Measurements from ENCODE around the gene BEGAIN.

Gene BEGAIN, protein sequence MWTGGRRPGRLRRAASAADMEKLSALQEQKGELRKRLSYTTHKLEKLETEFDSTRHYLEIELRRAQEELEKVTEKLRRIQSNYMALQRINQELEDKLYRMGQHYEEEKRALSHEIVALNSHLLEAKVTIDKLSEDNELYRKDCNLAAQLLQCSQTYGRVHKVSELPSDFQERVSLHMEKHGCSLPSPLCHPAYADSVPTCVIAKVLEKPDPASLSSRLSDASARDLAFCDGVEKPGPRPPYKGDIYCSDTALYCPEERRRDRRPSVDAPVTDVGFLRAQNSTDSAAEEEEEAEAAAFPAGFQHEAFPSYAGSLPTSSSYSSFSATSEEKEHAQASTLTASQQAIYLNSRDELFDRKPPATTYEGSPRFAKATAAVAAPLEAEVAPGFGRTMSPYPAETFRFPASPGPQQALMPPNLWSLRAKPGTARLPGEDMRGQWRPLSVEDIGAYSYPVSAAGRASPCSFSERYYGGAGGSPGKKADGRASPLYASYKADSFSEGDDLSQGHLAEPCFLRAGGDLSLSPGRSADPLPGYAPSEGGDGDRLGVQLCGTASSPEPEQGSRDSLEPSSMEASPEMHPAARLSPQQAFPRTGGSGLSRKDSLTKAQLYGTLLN

DNA sequence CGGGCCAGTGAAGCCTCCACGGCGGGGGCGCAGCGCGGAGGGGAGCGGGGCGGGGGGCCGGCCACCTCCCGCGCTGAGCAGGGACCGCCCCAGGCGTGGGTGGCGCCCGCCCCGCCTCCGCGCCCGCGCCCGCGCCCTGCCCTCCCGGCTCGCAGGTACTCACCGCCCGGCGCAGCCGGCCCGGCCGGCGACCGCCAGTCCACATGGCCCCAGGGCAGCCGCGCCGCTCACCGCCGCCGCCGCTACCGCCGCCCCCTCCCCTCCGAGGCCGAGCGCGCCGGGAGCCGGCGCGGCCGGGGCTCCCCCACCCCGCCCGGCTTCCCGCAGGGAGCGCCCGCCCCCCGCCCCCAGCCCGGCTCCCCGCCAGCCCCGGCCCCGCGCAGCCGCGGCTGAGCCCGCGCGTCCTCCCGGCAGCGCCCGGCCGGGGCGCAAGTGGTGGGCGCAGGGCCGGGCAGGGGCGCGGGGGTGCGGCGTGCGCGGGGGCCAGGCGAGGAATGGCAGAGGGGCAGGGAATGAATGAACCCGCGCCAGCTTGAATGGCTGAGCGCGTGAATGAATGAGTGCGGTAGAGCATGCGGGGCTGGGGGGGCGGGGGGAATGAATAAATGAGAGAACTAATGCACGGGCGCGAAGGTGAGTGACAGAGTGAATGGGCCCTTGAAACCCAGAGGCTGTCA, at the start of gene BEGAIN:
BEGAIN (minus strand) TSS at position 332 of the 677 bp plus-strand sequence; CDS start at position 205, 127 bp downstream.
- DNase-seq (ENCODE audit: low read depth in 2 of 2) = no peak

DNA sequence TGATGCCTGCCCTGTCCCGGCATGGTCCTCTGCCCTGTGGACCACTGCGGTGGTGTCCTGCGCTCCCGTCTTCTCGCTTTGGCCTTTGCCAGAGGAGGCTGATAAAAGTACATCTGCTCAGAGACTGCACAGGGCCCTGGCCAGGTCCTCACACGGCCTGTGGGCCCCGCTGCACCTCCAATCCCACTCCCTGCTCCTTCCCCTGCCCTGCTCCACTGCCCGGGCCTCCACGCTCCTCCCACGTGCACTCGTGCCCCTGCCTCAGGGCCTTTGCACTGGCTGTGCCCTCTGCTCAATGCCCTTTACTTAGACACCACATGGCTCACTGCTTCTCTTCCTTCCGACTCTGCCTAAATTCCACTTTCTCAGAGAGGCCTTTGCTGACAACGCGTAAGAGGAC, 49.3 kb upstream of the BEGAIN start:
- no peak for DNase-seq (ENCODE audit: low read depth in 2 of 2)

DNA sequence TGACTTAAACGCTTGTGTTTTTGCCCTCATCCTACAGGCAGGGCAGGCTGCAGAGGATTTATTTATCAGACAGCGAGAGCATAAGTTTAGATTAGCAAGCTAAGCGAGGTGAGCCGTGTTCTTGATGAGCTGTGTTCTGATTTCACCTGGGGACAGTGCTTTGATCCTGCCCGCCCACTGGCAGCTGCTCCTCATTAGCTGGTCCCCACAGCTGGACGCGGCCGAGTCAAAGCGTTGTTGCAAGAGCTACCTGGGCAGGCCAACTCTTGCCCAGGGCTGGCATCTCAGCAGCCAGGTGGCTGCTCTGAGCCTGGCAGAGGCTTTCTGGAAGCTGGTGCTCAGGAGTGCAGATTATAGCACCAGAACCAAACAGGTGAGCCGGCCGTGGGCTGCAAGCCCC, 46.8 kb upstream of the BEGAIN start:
- no peak for DNase-seq (ENCODE audit: low read depth in 2 of 2)

DNA sequence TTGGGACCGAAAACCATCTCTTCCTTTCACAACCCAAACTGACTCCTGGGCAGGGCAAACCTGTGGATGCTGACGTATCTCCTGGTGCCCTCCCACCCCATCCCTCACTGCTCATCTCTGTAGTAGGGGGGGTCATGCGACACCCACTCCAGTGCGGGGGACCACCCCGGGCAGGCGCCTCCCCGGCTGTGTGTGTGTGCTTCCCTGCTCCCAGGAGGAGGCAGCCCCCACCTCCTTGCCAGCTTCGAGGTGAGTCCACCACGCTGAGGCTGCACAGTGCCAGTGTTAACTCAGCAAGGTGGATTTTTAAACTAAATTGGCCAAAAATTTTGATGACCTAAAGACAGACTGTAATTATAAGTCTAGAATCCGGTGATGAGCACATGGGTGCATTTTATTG, 46.2 kb upstream of the BEGAIN start:
- no peak for DNase-seq (ENCODE audit: low read depth in 2 of 2)

DNA sequence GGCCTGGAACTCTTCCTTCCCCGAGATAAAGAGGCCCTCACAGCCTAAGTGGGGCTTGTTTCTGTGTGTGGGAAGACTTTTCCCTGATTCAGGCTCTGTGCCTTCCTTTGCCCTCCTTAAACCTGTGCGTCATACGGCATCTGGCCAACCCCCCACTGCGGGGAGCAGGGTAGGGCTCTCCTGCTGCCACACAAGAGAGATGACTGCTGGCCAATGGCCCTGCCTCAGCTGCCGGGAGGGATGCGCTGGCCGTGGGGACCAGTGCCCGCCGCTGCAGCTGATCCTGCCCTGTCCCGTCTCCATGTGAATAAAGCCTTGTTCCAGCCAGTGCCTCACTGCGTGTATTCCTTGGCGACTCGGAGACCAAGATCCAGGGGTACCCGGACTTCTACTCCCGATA, 42.5 kb upstream of the BEGAIN start:
- no peak for DNase-seq (ENCODE audit: low read depth in 2 of 2)

DNA sequence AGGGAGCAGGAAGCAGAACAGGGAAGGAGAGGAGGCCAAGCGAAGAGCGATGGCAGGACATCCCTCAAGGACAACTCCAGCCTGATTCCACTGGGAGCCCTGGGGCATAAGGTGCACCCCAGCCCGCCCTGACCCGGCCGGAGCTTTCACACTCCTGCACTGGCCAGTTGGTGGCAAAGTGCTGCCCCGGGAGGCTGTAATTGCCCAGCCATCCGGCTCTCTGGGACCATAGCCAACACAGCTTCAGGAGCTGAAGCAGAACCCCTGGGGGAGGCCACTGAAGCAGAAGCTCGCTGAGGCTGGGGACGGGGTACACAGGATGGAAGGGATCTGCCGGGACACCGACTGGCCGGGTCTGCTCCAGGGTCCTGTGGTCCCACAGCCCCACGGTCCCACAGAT, 41.9 kb upstream of the BEGAIN start:
- no peak for DNase-seq (ENCODE audit: low read depth in 2 of 2)

DNA sequence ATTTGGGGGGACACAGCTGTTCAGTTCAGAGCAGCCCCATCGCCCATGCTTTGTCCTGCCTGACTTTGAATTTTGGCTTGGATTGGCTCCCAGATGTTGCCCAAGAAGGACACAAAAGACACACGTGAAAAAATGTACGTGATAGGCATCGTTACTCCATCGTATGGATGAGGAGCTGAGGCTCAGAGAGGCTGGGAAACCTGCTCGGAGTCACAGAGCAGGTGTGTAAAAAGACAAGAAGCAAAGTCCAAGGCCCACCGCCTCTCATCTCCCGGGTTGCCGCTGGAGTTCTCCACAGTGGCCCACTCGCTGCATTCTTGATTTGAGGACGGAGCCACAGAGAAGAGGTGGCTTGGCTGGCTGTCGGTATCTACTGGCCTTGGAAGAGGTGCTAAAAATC, 41.0 kb upstream of the BEGAIN start:
- no peak for DNase-seq (ENCODE audit: low read depth in 2 of 2)

DNA sequence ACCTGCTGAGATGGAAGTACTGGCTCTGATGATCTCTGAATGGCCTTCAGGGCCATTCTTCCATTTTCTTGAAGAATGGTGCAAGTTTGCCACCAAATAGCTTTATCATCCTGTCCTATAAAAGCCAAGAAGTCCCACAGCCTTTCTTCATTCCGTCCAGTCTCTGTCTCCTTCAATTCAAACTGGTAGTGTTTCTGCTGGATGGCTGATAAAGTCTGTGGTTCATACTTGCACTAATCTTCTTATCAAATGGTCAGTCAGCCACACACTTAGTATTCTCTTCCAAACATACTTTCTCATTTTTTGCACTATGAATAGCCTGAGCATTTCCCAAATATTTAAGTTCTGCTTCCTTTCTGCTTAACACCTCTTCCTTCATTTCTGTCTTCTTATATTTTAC, 39.4 kb upstream of the BEGAIN start:
- no peak for DNase-seq (ENCODE audit: low read depth in 2 of 2)

DNA sequence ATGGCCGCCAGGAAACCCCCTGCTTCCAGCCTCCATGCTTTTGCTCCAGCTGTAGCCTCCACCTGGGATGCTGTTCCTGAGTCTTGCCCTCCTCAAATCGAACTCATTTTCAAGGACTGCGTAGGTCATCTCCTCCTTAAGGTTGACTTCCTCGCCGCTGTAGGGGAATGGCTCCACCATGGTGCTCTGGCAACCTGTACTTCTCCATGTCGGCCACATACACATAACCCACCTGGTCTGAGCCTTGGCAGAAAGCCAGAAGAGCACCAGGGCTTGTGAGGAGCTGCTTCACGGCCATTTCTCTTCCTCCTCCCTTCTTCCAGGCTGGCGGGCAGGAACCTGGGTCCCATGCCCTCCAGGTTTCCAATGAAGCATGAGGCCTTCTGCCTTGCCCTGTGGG, 36.7 kb upstream of the BEGAIN start:
- no peak for DNase-seq (ENCODE audit: low read depth in 2 of 2)

DNA sequence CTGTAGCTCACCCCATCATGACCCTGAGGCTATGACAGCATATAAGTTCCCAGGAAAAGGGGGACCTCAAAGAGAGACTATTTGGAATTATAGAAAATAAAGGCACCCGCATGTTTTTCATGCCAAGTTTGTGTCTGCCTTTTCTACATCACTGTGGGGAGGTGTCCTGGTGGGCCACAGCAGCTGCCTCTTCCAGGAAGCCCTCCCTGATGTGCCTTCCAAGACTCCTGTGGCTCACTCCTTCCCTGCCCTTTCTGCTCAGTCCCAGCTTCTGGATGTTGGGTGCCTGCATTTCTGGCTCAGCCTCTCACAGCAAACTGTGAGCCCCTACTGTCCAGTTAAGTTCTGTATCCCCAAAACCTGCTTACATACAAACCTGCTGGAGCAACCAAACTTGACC, 36.3 kb upstream of the BEGAIN start:
- no peak for DNase-seq (ENCODE audit: low read depth in 2 of 2)

DNA sequence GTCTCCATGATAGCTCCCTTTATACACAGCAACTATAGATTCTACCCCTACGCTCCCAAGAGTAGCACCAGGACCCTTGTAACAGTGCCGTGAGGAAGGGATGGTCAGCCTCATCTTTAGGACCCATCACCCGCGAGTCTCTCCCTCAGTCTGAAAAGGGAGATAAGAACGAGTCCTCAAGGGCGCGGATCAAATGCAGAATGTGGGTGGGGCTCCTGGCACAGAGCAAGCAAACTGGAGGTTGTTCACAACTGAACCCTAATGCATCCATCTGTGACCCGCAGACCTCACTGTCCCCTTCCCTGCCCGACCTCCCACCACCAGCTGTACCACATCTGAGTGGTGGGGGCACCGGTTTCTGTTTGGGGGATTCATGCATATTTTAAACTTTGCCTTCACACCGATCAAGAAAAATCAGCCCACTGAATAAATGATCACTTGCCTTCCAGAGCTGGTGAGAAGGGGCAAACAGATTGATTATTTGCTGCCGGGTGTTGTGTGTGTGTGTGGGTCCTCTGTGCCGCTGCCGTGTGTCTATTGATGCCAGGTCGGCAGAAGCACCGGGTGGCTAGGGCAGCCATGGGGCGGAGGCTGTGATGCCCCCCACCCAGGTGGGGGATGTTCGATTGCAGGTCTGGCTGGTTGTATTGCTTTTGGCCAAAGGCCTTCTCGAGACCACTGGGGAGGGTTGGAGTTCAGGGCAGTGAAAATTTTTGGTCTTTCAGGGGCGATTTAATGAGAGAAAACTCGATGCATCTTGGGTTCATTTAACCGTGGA, 35.7 kb upstream of the BEGAIN start:
- DNase-seq (ENCODE audit: low read depth in 2 of 2) = no peak

DNA sequence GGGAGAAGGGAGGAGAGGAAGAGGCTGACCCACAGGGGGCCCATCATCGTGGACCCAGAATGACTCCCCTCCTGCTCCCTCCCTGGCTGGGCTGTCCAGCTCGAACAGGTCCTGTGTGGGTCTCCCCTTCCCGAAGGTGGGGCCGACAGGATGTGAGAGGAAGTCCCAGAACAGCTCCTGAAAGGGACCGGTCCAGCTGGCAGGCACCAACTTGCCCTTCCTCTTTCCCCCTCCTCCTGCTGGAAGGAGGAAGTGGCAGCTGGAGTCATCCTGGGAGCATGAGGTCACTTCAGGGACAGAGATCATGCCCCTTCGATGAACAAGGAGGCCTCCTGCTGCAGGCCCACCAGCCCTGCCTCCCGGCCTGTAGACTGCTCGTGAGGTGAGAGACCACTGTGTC, 35.0 kb upstream of the BEGAIN start:
- no peak for DNase-seq (ENCODE audit: low read depth in 2 of 2)

DNA sequence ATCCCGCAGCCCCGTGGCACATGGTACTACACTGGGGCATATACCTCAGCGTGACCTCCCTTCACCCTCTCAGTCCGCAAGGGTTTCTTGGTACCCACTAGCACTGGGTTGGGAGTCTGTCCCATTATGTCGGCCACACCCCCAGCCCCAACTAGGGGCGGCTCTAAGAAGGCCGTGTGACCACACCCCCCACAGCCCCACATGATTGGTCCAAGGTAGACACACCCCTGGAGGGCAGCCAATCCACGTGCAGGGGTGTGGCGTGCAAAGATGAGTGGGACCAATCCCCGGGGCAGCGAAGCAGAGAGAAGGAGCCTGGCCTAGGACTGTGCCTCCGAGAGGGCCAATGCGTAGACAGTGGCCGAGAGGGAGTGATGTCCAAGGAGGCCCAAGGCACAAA, 34.6 kb upstream of the BEGAIN start:
- no peak for DNase-seq (ENCODE audit: low read depth in 2 of 2)

DNA sequence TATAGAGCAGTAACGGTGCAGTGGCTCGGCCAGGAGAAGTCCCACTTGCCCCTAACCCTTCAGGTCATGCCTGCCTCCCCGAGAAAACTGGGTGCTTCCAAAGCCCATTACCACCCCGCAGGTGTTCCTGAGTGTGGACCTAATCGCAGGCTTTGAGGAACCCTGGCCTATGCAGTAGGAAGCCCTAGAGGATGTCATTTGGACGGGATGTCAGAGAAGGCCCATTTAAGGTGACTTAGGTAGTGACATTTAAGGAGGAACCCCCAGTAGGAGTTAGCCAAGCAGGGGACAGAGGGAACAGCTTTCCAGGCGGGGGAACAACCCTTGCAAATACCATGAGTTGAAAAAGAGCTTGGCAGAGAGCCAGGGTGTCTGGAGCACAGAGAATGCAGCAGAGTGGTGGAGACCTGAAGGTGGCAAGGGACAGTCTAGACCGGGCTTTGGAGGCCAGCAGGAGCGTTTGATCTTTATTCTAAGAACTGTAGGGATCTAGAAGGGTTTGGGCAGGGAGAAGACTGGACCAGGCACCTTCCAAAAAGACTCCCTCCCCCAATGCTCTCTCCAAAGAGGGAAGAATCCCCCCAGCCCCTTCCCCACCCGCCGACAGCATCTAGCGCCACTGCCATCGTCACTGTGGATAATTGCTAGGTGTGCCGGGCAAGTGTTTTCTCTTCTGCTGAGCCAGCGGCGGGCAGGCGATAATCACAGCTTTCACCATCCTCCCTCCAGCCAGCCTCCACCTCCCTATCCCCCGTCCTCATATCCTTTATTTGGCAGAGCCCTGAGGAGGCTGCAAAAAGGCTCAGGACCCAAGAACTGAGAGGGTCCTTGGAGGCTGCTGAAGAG, 33.3 kb upstream of the BEGAIN start:
- no peak for DNase-seq (ENCODE audit: low read depth in 2 of 2)

DNA sequence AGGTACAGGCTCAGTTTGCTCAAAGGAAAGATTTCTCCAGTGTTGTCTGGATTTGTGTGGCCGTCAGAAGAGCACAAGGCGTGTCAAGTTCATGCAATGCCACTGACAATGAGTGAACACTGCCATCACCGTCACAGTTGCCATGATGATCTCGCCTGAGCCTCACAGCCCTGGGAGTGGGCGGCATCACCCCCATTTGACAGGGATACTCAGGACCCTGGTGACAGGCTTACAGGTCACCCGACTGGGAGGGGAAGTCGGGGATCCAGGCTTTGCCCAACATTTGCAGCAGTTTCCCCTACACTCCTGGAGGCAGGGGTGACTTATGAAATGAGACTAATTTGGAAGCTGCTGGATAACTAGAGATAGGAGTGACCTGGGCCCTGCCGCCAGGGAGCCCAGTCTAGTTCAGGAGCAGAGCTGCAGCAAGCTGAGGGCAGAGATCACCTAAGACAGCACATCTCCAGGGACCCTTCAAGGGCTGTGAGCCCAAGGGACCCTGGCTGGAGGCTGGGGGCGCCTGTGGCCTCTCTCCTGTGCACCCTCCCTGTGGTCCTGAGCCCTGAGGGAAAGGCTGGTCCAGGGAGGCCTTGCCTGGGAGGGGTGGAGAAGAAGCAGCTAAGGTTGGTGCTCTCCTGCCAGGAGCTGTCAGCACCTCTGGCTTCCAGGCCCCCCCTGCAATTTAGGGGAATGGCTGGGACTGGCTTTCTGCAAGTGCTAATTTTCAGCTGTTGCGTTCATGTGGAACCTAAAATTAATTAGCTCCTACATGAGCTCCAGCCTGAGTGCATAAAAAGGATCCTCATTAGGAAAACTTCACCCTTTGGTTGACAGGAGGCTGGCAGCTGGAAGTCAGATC, 32.4 kb upstream of the BEGAIN start:
- no peak for DNase-seq (ENCODE audit: low read depth in 2 of 2)

DNA sequence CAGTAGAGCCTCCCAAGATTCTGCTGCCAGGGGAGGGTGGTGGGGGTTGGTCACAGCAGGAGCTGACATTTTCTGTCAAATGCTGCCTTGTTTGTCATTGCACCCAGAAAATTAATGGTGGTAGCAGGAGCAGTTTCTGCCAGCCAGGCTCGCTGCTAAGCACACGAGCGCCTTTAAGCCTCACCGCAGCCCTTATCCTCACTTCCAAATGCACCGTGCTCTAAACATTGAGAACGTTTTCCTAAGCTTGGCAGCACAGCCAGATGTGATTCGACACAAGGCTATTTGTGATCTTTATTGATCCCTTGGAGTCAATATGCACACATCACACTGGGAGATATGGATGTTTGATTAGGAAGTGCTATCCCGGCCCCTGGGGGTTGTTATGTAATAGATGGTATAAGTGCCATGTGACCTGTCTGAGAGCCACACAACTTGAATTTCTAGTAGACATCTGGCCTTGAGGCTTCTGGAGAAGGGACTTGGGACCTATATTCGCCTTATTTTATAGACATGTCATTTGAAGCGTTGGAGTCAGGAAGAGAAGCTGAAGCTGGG, 31.6 kb upstream of the BEGAIN start:
- DNase-seq (ENCODE audit: low read depth in 2 of 2) = no peak

DNA sequence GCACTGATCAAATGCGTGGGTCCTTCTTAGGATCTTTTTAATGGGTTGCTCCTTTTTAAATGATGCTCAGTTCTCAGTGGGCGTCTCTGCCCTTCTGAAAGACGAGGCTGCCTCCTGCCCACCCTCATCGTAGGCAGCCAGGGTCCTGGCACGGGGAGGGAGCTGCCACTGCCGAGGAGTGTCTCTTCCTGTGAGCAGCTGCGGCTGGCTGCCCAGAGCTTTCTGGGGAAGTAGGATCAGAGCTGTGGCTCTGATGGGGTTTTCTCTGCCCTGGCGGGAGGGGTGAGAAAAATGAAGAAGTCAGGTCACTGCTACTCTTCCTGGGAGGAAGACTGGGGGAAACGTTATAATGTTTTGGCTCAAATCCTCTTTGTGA, 31.1 kb upstream of the BEGAIN start:
- no peak for DNase-seq (ENCODE audit: low read depth in 2 of 2)

DNA sequence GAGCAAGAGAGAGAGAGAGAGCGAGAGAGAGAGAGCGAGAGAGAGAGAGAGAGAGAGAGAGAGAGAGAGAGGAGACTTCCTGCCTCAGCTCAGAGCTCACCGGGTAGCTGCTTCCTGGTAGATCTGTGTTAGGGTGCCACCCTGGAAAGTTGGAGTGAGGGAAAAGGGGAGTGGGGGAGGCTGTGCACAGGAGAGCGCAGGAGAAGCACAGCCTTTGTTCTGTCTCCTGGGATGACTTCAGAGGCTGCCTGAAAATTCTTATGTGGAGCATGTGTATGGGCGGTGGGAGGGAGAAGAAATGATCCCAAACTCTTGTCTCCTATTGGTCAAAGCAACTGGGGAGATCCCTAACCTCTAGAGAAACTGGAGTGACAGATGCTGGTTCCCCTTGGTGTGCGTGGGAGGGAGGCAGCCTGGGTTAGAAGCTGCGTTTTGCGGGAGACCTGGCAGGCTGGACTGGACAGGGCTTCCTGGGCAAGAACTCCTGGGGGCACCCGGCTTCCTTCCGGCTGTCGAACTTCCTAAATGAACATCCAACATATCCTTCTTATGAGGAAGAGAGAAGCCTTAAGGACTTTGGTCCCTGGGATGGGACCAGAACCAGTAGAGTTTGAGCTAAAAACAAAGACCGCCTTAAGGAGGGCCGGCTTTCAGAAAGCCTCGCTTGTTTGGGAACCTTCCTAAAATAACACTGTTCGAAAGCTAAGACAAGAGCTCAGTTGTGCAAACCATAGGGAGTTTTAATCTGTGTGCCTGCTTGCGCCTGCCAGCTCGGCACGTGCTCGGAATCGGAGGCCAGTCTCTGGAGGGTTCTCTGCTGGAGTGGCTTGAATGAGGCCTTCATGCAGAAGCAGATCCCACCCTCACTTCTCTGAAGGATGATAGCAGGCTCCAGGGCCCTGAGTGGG, 30.4 kb upstream of the BEGAIN start:
- no peak for DNase-seq (ENCODE audit: low read depth in 2 of 2)

DNA sequence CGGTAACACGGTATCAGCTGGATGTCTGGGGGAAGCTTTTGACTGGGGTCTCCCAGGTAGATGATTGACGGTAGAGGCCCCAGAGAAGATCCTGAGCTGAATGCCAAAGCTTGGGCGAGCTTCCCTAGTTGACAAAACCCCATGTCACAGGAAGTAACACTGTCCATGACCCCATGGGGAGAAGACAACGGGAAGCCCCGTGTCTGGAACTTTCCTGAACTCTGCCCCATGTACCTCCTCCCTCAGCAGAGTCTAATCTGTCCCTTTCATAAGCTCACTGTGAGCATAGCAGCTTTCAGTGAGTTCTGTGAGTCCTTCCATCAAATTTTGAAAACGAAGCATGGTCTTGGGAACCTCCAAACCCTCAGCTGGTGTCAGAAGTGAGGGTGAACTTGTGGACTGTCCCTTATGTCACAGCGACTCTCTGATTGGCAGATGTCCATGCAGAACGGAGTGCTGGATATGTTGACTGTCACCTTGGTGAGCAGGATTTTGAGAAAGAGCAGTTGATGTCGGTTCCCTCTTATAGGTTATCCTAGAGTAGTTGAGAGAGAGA, 29.7 kb upstream of the BEGAIN start:
- no peak for DNase-seq (ENCODE audit: low read depth in 2 of 2)

Data from activated CD8-positive, alpha-beta memory T cell treated with anti-CD3 and anti-CD28 coated beads for 4 hours (primary cell).